Testis (tissue), 2 donors: ENCODE data around the gene FAM83D.

ENCODE experiments used
- CTCF ChIP-seq, 3 experiments: fragments of 450-650 bp in 2 of 3; fragments of 200-600 bp in 1 of 3; sonication (generic) in 1 of 3; IDR thresholded peaks; one replicate each; pipeline ENCODE4 v1.5.1; 2016 to 2019; ENCODE audit warnings: antibody characterized with exemption in 3 of 3, mild to moderate bottlenecking in 2 of 3, moderate library complexity in 1 of 3
- POLR2A ChIP-seq: fragments of 450-650 bp; IDR thresholded peaks from one replicate; pipeline ENCODE4 v1.6.1; 2017; ENCODE audit warnings: antibody characterized with exemption, mild to moderate bottlenecking, moderate library complexity

GRCh38 chr20:38892091-38892981, 33.9 kb upstream of the FAM83D start:
- TF ChIP-seq CTCF (IDR thresholded peaks at IDR 0.05) = no peak
- TF ChIP-seq POLR2A = no peak
